IgD-negative memory B cell (primary cell): ENCODE measurements around the gene LHX6. TPM values are rescaled to one million over a fixed set of nuclear protein-coding genes. Genes with fewer than 3 reads are reported as not detected.

Experiments used
- H3K27ac Mint-ChIP-seq, 3 donors: one replicate each; pipeline ENCODE4 v1.8.0; 2020 to 2022; ENCODE audit warnings: mild to moderate bottlenecking in 3 of 3, mixed read lengths in 3 of 3, moderate library complexity in 1 of 3
- H3K27me3 Mint-ChIP-seq: one replicate; pipeline ENCODE4 v1.8.0; 2021; ENCODE audit warnings: mixed read lengths
- H3K36me3 Mint-ChIP-seq: one replicate; pipeline ENCODE4 v1.8.0; 2020; ENCODE audit warnings: mild to moderate bottlenecking, mixed read lengths
- H3K4me1 Mint-ChIP-seq, 3 donors: one replicate each; pipeline ENCODE4 v1.8.0; 2020 to 2022; ENCODE audit warnings: mixed read lengths in 3 of 3, mild to moderate bottlenecking in 1 of 3
- H3K4me3 Mint-ChIP-seq, 4 donors: one replicate each; pipeline ENCODE4 v1.8.0; 2020 to 2022; ENCODE audit warnings: mild to moderate bottlenecking in 4 of 4, mixed read lengths in 4 of 4, moderate library complexity in 3 of 4
- H3K9me3 Mint-ChIP-seq, 3 donors: one replicate each; pipeline ENCODE4 v1.8.0; 2020 to 2021; ENCODE audit warnings: mixed read lengths in 3 of 3, mild to moderate bottlenecking in 1 of 3
- polyA plus RNA-seq: library from polyadenylated mRNA; unstranded; fragments of 300-500 nt; fragmentation: Illumina TruSeq; gene quantifications from one replicate; pipeline ENCODE4 v1.2.3, GENCODE V29; 2021

The LHX6 gene
- polyA plus RNA-seq, 1 donor from 2014 or later = not detected

GRCh38 chr9:122195875-122196274, 32.9 kb downstream of the LHX6 start:
- Mint-ChIP-seq H3K27me3 (peaks cover 14% of the 10 kb centered on the region), H3K9me3 (no peaks in the 10 kb centered on the region), H3K36me3 (no peaks in the 10 kb centered on the region), H3K27ac (no peak overlapping the region), H3K4me1 (peaks cover 0 to 4% (median 0%) of the 10 kb centered on the region in 3 donors), H3K4me3 (no peak overlapping the region)

GRCh38 chr9:122193651-122194050, 35.1 kb downstream of the LHX6 start:
- Mint-ChIP-seq H3K27ac (no peak overlapping the region), H3K27me3 (peaks cover 12% of the 10 kb centered on the region), H3K9me3 (no peaks in the 10 kb centered on the region), H3K36me3 (no peaks in the 10 kb centered on the region), H3K4me3 (no peak overlapping the region), H3K4me1 (peaks cover 0 to 4% (median 0%) of the 10 kb centered on the region in 3 donors)

GRCh38 chr9:122192914-122193525, 35.7 kb downstream of the LHX6 start:
- Mint-ChIP-seq H3K27me3 (peaks cover 6% of the 10 kb centered on the region), H3K27ac (no peak overlapping the region), H3K4me1 (peaks cover 0 to 4% (median 0%) of the 10 kb centered on the region in 3 donors), H3K9me3 (no peaks in the 10 kb centered on the region), H3K36me3 (no peaks in the 10 kb centered on the region), H3K4me3 (no peak overlapping the region)

- H3K27ac Mint-ChIP-seq = no peak overlapping the region
- peaks cover 5% of the 10 kb centered on the region for H3K27me3 Mint-ChIP-seq
- H3K36me3 Mint-ChIP-seq = no peaks in the 10 kb centered on the region
- H3K4me3 Mint-ChIP-seq = no peak overlapping the region
- H3K4me1 Mint-ChIP-seq = peaks cover 0 to 4% (median 0%) of the 10 kb centered on the region in 3 donors
- no peaks in the 10 kb centered on the region for H3K9me3 Mint-ChIP-seq
Measured at GRCh38 chr9:122192261-122192875, 36.4 kb downstream of the LHX6 start.

- Mint-ChIP-seq H3K27me3 (peaks cover 5% of the 10 kb centered on the region), H3K36me3 (no peaks in the 10 kb centered on the region), H3K4me3 (no peak overlapping the region), H3K4me1 (peaks cover 0 to 4% (median 0%) of the 10 kb centered on the region in 3 donors), H3K9me3 (no peaks in the 10 kb centered on the region), H3K27ac (no peak overlapping the region)
Measured at GRCh38 chr9:122191584-122191983, 37.2 kb downstream of the LHX6 start.

- Mint-ChIP-seq H3K4me1 (peaks cover 0 to 4% (median 0%) of the 10 kb centered on the region in 3 donors), H3K4me3 (no peak overlapping the region), H3K27ac (no peak overlapping the region), H3K9me3 (no peaks in the 10 kb centered on the region), H3K27me3 (peaks cover 5% of the 10 kb centered on the region), H3K36me3 (peaks cover 1% of the 10 kb centered on the region)
Measured at GRCh38 chr9:122190597-122191381, 38.0 kb downstream of the LHX6 start.

- Mint-ChIP-seq H3K36me3 (peaks cover 1% of the 10 kb centered on the region), H3K4me3 (no peak overlapping the region), H3K27ac (no peak overlapping the region)
Measured at GRCh38 chr9:122188369-122188768, 40.4 kb downstream of the LHX6 start.

GRCh38 chr9:122186777-122187470, 41.8 kb downstream of the LHX6 start:
- no peaks in the 10 kb centered on the region for H3K4me1 Mint-ChIP-seq
- H3K36me3 Mint-ChIP-seq = peaks cover 1% of the 10 kb centered on the region
- H3K27me3 Mint-ChIP-seq = peaks cover 6% of the 10 kb centered on the region
- no peak overlapping the region for H3K27ac Mint-ChIP-seq
- H3K4me3 Mint-ChIP-seq = no peak overlapping the region
- H3K9me3 Mint-ChIP-seq = no peaks in the 10 kb centered on the region

More at GRCh38 chr9:122188369-122188768, 40.4 kb downstream of the LHX6 start:
- Mint-ChIP-seq H3K9me3 (no peaks in the 10 kb centered on the region), H3K4me1 (no peaks in the 10 kb centered on the region), H3K27me3 (peaks cover 5% of the 10 kb centered on the region)

- peaks cover 1% of the 10 kb centered on the region for H3K36me3 Mint-ChIP-seq
- no peaks in the 10 kb centered on the region for H3K4me1 Mint-ChIP-seq
- H3K4me3 Mint-ChIP-seq = no peak overlapping the region
- no peak overlapping the region for H3K27ac Mint-ChIP-seq
- H3K9me3 Mint-ChIP-seq = no peaks in the 10 kb centered on the region
- H3K27me3 Mint-ChIP-seq = peaks cover 6% of the 10 kb centered on the region
Measured at GRCh38 chr9:122186301-122186700, 42.5 kb downstream of the LHX6 start.

GRCh38 chr9:122184551-122184950, 44.2 kb downstream of the LHX6 start:
- peaks cover 11% of the 10 kb centered on the region for H3K27me3 Mint-ChIP-seq
- no peaks in the 10 kb centered on the region for H3K9me3 Mint-ChIP-seq
- no peak overlapping the region for H3K27ac Mint-ChIP-seq
- H3K4me1 Mint-ChIP-seq = no peaks in the 10 kb centered on the region
- H3K4me3 Mint-ChIP-seq = no peak overlapping the region
- H3K36me3 Mint-ChIP-seq = peaks cover 1% of the 10 kb centered on the region

- H3K9me3 Mint-ChIP-seq = no peaks in the 10 kb centered on the region
- no peaks in the 10 kb centered on the region for H3K4me1 Mint-ChIP-seq
- peaks cover 17% of the 10 kb centered on the region for H3K27me3 Mint-ChIP-seq
- peaks cover 1% of the 10 kb centered on the region for H3K36me3 Mint-ChIP-seq
- no peak overlapping the region for H3K27ac Mint-ChIP-seq
- no peak overlapping the region for H3K4me3 Mint-ChIP-seq
Measured at GRCh38 chr9:122183501-122183900, 45.3 kb downstream of the LHX6 start.

GRCh38 chr9:122180633-122181032, 48.1 kb downstream of the LHX6 start:
- Mint-ChIP-seq H3K36me3 (no peaks in the 10 kb centered on the region), H3K27me3 (peaks cover 23% of the 10 kb centered on the region), H3K4me3 (no peak overlapping the region), H3K4me1 (peaks cover 0 to 2% (median 0%) of the 10 kb centered on the region in 3 donors), H3K9me3 (no peaks in the 10 kb centered on the region), H3K27ac (no peak overlapping the region)

- Mint-ChIP-seq H3K27ac (no peak overlapping the region), H3K4me3 (no peak overlapping the region), H3K27me3 (peaks cover 25% of the 10 kb centered on the region), H3K36me3 (no peaks in the 10 kb centered on the region), H3K9me3 (no peaks in the 10 kb centered on the region), H3K4me1 (peaks cover 0 to 2% (median 0%) of the 10 kb centered on the region in 3 donors)
Measured at GRCh38 chr9:122179690-122180074, 49.1 kb downstream of the LHX6 start.

- no peak overlapping the region for H3K4me3 Mint-ChIP-seq
- H3K27me3 Mint-ChIP-seq = peaks cover 25% of the 10 kb centered on the region
- H3K27ac Mint-ChIP-seq = no peak overlapping the region
- H3K9me3 Mint-ChIP-seq = no peaks in the 10 kb centered on the region
- H3K36me3 Mint-ChIP-seq = no peaks in the 10 kb centered on the region
- peaks cover 0 to 2% (median 0%) of the 10 kb centered on the region in 3 donors for H3K4me1 Mint-ChIP-seq
Measured at GRCh38 chr9:122179054-122179689, 49.6 kb downstream of the LHX6 start.
